Right hindlimb (tissue), 1 donor: ENCODE measurements around the gene SPINK7.
"Not testable (repeated sequence)": the region's sequence is repeated elsewhere in the genome, so short reads cannot be mapped to it uniquely, and the experiment has no call there.

ENCODE experiments used
- DNase-seq: peaks from one replicate; pipeline ENCODE4 v3.0.0-alpha.2; 2018

The SPINK7 gene

GRCh38 chr5:148312153-148312552 lies at the start of gene SPINK7:
TSS of gene SPINK7 (plus strand) at chr5:148312423. CDS start at chr5:148312484, 61 bp downstream.
- no peak for DNase-seq

GRCh38 chr5:148267962-148268361 lies 44.3 kb upstream of the SPINK7 start:
- no peak for DNase-seq

GRCh38 chr5:148268566-148268965 lies 43.7 kb upstream of the SPINK7 start, which contains the start of gene SPINK13:
TSS of gene SPINK13 (plus strand) at chr5:148268794. CDS start at chr5:148270073, 1,279 bp downstream.
- no peak for DNase-seq

GRCh38 chr5:148275129-148275528 lies 37.1 kb upstream of the SPINK7 start:
- DNase-seq, result not testable (repeated sequence)

- not testable (repeated sequence) for DNase-seq
Measured at GRCh38 chr5:148280893-148281292, 31.3 kb upstream of the SPINK7 start.

GRCh38 chr5:148281336-148281735 lies 30.9 kb upstream of the SPINK7 start:
- not testable (repeated sequence) for DNase-seq

- no peak for DNase-seq
Measured at GRCh38 chr5:148290271-148291195, 21.7 kb upstream of the SPINK7 start.

- DNase-seq, result no peak
Measured at GRCh38 chr5:148297731-148298130, 14.5 kb upstream of the SPINK7 start.

- DNase-seq, result no peak
Measured at GRCh38 chr5:148306446-148306845, 5.8 kb upstream of the SPINK7 start.

- no peak for DNase-seq
Measured at GRCh38 chr5:148309019-148309418, 3.2 kb upstream of the SPINK7 start.

- DNase-seq, result no peak
Measured at GRCh38 chr5:148309746-148310145, 2.5 kb upstream of the SPINK7 start.

- no peak for DNase-seq
Measured at GRCh38 chr5:148311484-148311883, 739 bp upstream of the SPINK7 start.

- no peak for DNase-seq
Measured at GRCh38 chr5:148314187-148314586, 2.0 kb downstream of the SPINK7 start.

GRCh38 chr5:148314731-148315130 lies 2.5 kb downstream of the SPINK7 start:
- DNase-seq, result no peak

GRCh38 chr5:148320011-148320963 lies 8.1 kb downstream of the SPINK7 start:
- DNase-seq, result not testable (repeated sequence)

- DNase-seq, result no peak
Measured at GRCh38 chr5:148333262-148333849, 21.1 kb downstream of the SPINK7 start.

- no peak for DNase-seq
Measured at GRCh38 chr5:148335259-148335658, 23.0 kb downstream of the SPINK7 start, which contains the start of gene SPINK9. TSS of gene SPINK9 (plus strand) at chr5:148335559. CDS start at chr5:148335614, 55 bp downstream.

- no peak for DNase-seq
Measured at GRCh38 chr5:148336704-148337435, 24.6 kb downstream of the SPINK7 start.

GRCh38 chr5:148342371-148343045 lies 30.3 kb downstream of the SPINK7 start:
- DNase-seq, result no peak

GRCh38 chr5:148343046-148343407 lies 30.8 kb downstream of the SPINK7 start:
- DNase-seq, result no peak
